ENCODE data around the gene CKS1B.
"Not testable (repeated sequence)": the region's sequence is repeated elsewhere in the genome, so short reads cannot be mapped to it uniquely, and the experiment has no call there.

Gene CKS1B

GRCh38 chr1:154987326-154987725 is 12.8 kb downstream of the CKS1B start:
- ATAC-seq (no peak), DNase-seq (no peak)

GRCh38 chr1:154988058-154988954 is 13.8 kb downstream of the CKS1B start:
- no peak for ATAC-seq
- no peak for DNase-seq

- ATAC-seq (no peak), DNase-seq (no peak)
Observed at GRCh38 chr1:154989195-154989860, 14.8 kb downstream of the CKS1B start.

- ATAC-seq (no peak), DNase-seq (no peak)
Observed at GRCh38 chr1:154990276-154990675, 15.8 kb downstream of the CKS1B start.

DNA sequence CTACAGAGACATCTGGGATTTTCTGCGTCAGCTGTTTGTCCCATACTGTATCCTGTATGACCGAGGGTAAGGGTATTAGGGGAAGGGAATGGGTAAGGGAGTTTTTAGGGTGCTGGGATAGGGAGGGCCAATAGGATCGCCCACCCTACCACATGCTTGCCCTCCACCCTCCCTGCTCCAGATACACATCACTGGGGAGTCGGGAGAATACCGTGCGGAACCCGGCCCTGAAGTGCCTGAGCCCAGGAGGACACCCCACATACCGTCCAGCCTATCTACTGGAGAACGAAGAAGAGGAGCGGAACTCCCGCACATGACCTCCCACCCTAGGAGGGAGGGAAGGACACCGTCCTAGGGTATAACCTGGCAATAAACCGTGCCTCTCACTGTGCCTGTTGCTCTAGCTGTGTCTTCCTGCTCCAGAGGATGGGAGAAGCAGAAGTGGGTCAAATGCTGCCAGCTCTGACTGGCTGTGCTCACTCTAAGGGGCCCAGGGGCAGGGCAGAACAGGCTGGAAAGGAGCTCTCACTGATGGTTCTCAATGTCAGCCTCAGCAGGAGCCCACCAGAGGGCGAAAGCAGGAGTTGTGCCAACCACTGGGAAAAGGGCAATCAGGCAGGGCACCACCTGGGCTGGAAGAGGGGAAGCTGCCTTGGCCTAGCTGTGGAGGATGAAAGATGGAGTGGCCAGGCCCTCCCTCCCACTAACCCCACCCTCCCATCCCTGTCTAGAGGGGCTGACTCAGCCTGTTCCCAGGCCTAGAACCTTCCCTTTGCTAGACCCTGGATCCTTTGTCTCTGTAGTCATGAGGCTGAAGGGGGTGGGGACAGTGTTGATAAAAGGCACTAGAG is 18.5 kb downstream of the CKS1B start:
- DNase-seq: no peak
- ATAC-seq: no peak

DNA sequence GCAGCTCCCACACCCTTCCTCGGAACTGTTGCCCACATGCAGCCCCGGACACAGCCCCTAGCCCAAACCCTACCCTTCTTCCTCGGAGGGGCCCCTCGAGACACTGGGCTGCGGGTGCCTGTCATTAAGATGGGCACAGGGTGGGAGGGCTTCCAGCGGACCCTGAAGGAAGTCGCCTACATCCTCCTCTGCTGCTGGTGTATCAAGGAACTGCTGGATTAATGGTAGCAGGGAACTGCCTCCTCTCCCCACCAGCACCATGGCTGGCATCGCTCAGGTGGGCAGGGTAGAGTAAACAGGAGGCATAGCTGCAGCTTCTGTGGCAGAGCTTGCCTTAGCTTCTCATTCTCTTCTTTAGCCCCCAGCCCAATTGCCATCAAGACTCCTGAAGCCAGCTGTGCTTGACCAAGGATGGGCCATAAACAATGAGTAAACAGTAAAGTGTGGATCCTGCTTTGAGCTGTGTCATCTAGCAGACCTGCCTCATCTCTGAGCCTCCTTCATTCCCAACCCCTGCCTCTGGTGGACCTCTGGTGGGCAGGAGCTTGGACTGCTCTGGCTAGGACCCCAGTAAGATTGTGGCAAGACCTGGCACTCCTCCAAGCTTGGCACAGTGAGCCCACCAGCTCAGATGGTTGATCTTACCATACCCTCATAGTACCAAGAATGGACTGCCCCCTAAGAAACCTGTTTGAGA is 19.2 kb downstream of the CKS1B start, which contains the start of gene LENEP:
Gene LENEP, plus strand, starts transcription at position 15 of the 697 bp plus-strand sequence. Its CDS starts 22 bp downstream, at position 37.
- no peak for DNase-seq
- ATAC-seq: no peak

GRCh38 chr1:154994269-154994587 is 19.7 kb downstream of the CKS1B start:
- ATAC-seq (no peak), DNase-seq (no peak)

GRCh38 chr1:154994591-154994990 is 20.1 kb downstream of the CKS1B start:
- ATAC-seq (no peak), DNase-seq (no peak)

GRCh38 chr1:154995301-154995983 is 21.0 kb downstream of the CKS1B start:
- not testable (repeated sequence) for ATAC-seq

GRCh38 chr1:154996966-154997701 is 22.7 kb downstream of the CKS1B start:
- DNase-seq (no peak), ATAC-seq (no peak)

More at GRCh38 chr1:154995301-154995983, 21.0 kb downstream of the CKS1B start:
- peak; percentile 30 for DNase-seq

DNA sequence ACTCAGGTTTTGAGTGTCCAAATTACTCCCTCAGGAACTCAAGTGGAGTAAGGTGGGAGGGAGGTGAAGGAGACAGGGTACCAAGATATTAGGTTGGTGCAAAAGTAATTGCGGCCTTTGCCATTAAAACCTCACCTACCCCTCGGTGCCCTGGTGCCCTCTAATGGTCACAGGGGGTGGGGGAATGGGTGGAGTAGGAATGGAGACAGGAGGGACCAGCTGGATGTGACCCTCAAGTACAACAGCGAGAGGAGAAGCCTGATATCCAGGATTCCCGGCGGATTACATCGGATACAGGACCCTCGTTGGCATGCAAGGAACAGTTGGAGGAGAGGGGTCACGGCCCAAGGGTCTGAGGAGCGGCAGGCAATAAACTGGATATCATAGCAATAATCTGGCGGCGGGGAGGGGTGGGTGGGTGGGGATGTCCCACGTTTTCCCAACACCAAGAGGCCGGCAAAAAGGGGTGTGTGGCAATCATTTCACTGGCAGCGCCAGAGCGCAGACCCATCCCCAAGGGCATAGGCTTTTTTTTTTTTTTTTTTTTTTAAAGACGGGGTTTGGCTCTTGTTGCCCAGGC is 23.8 kb downstream of the CKS1B start:
- ATAC-seq: no peak
- DNase-seq: no peak

- ATAC-seq (peak; percentile 31), DNase-seq (peak; percentile 87)
Observed at GRCh38 chr1:154998818-154999570, 24.5 kb downstream of the CKS1B start.

DNA sequence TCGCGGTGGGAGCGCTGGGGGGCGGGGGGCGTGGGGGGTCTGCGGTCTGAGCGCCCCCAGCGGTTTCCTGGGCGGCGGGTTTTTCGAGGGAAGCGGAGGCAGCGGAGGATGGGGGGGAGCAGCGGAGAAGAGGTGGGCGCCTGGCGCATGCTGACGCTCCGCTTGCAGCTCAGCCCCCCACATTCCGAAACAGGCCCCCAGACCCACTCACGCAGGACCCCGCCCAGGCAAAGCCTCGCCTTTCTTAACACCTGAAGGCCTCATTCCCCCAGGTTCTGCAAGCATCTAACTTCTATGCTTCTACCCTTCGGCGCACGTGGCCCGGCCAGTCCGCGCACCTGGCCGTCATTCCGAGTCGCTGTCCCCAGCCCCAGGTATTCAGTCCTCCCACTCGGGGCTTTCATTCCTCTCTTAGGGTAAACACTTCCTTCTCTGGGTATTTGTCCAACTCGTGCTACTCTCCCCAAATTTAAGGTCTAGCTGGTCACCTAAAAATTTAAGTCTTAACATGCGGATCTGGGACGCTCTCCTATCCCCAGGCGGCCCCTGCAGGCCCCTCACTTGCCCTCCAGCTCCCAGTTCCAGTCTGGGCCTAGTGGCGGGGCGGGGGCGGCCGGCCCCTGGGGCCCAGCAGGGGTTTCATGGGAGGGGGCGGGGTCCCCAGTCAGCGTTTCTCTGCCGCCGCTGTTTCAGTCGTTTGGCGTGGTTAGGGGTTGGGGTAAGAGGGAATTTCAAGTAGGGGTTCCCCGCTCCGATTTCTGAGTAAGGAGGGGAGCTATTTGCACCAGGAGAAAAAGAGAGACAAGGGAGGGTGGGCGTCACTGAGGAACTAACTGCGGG is 25.3 kb downstream of the CKS1B start:
- ATAC-seq (peak; percentile 6), DNase-seq (peak; percentile 81)

GRCh38 chr1:155000411-155000725 is 25.9 kb downstream of the CKS1B start:
- no peak for DNase-seq
- no peak for ATAC-seq

DNA sequence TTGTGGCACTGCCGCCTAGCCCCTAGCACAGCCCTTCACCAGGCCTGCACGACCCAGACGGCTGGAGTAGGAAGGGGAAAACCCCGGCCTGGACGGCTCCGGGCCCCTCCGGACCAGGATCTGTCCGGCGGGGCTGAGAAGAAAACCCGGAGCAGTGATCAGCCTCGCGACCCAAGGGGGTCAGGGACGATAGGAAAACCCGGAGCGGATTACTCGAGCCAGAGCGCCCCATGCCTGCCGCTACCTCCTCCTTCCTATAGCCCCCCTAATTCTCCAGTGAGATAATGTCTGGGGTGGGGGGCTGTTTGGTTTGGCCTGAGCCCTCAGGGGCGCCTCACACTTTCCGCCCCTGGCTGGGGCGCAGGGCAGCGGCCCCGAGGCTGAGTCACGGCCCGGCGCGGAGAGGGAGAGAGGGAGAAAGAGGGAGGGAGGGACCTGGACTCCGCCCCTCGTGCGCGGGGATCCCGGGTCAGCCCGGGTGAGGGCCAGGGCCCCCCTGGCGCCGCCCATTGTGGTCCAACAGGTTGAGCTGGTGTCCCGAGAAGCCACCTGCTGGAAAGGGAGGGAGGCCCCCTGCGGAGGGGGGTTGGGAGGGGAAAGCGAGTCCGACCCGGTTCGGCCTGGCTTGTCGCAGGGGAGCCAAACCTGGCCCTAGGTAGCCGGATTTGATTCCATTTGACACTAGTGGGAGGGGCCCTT is 26.4 kb downstream of the CKS1B start:
- peak; percentile 92 for DNase-seq
- peak; percentile 52 for ATAC-seq

DNA sequence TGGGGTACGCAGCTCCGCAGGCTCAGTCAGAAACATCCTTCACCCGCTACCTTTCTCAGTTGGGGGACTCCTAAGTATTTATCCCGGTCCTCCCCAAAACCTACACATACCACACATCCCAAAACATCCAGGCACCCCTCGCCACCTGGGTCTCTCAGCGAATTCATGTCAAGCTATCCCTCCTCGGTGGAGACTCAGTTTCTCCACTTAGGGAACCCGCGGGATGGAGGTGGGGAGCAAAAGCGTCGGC is 26.9 kb downstream of the CKS1B start:
- DNase-seq: no peak
- no peak for ATAC-seq

GRCh38 chr1:155001675-155002463 is 27.4 kb downstream of the CKS1B start:
- peak; percentile 67 for ATAC-seq

More at GRCh38 chr1:155001675-155002463, 27.4 kb downstream of the CKS1B start:
- DNase-seq: peak; percentile 99

Measured in stimulated activated naive CD8-positive, alpha-beta T cell treated with anti-CD3 and anti-CD28 coated beads, Interleukin-15, Interleukin-2, amounts not matched to agents 100 U/mL and 50 U/mL, for 24 hours (primary cell).